Uterus (tissue), 2 donors: ENCODE data around the gene FJX1.

ENCODE experiments used
- CTCF ChIP-seq, 4 experiments: fragments of 200-600 bp in 2 of 4; fragments of 450-650 bp in 2 of 4; sonication (generic) in 2 of 4; IDR thresholded peaks; one replicate each; pipeline ENCODE4 v1.5.1; 2016 to 2019; ENCODE audit warnings: antibody characterized with exemption in 4 of 4, mild to moderate bottlenecking in 2 of 4, moderate library complexity in 1 of 4
- POLR2A ChIP-seq, 2 donors: fragments of 450-650 bp; IDR thresholded peaks; one replicate each; pipeline ENCODE4 v1.6.1; 2016; ENCODE audit warnings: antibody characterized with exemption in 2 of 2, mild to moderate bottlenecking in 1 of 2, moderate library complexity in 1 of 2

- TF ChIP-seq CTCF (IDR thresholded peaks at IDR 0.05) (no peak), POLR2A (IDR thresholded peaks at IDR 0.05) (no peak)
These were observed 43.3 kb downstream of the FJX1 start for GRCh38 chr11:35661534-35661933.
